Activated CD4-positive, alpha-beta T cell treated with anti-CD3 and anti-CD28 coated beads for 24 hours (primary cell): ENCODE measurements around the gene SGTA.
"Not testable (repeated sequence)": the region's sequence is repeated elsewhere in the genome, so short reads cannot be mapped to it uniquely, and the experiment has no call there.

Source experiments
- DNase-seq, 2 donors: peaks; one replicate each; pipeline ENCODE4 v3.0.0-alpha.2; 2020; ENCODE audit warnings: low read depth in 2 of 2

Gene SGTA

GRCh38 chr19:2782936-2783780, at the start of gene SGTA:
SGTA (minus strand) TSS chr19:2783273; CDS start chr19:2769068, 14,205 bp downstream.
- peak; percentile 91 to 94 for DNase-seq

- DNase-seq, result no peak
Observed at GRCh38 chr19:2827840-2828489, 44.9 kb upstream of the SGTA start.

DNA sequence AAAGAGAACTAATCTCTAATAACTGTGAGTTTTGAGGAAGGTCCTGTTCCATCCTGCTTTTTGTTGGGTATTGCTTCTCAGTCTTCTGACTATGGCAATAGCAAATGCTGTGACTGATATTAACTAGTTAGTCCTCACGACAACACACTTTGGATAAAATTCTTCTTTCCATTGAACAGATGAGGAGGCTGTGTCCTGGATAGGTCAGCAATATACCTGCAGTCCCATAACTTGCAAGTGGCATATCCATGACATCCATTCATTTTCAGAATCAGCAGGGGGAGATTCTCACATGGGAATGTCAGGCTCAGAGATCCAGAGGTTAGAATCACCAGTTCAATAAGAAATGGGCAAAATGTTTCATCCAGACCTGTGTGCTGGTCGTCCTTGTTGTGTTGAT, 43.9 kb upstream of the SGTA start:
- DNase-seq, result no peak

DNA sequence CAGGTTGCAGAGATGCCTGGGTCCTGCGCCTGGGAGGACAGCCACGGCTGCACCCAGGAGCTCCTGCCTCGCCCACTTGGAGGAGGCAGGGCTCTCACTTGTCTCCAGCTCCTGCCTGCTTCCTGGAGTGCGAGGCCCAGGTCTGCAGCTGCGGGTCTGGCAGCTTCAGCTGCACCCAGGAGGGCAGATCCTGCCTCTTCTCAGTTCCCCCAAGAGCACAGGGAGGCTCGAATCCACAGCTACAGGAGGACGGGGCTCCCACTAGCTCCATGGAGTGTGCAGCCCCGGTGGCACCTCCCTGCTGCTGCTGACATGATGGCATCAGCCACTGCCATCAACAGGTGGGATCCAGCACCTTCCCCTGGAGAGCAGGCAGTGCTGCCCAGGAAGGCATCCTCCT, 41.1 kb upstream of the SGTA start:
- no peak for DNase-seq

- no peak for DNase-seq
Observed at GRCh38 chr19:2823646-2824045, 40.6 kb upstream of the SGTA start.

DNA sequence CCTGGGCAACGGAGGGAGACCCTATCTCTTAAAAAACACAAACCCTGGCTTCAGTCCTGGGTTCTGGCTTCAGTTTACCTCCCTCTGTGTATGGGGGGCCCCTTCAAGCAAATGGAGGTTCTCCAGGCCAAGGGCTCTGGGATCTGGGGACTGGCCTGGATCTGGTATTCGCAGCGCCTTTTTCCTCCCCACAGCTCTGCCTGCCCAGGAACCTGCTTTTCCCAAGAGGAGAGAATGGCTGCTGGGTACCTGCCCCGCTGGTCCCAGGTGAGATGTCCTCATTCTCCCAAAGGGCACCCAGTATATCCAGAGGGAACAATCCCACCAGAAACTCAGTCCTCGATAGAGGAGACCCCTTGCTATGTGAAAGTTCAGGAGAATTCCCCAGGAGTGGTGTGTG, 39.8 kb upstream of the SGTA start:
- DNase-seq, result no peak

DNA sequence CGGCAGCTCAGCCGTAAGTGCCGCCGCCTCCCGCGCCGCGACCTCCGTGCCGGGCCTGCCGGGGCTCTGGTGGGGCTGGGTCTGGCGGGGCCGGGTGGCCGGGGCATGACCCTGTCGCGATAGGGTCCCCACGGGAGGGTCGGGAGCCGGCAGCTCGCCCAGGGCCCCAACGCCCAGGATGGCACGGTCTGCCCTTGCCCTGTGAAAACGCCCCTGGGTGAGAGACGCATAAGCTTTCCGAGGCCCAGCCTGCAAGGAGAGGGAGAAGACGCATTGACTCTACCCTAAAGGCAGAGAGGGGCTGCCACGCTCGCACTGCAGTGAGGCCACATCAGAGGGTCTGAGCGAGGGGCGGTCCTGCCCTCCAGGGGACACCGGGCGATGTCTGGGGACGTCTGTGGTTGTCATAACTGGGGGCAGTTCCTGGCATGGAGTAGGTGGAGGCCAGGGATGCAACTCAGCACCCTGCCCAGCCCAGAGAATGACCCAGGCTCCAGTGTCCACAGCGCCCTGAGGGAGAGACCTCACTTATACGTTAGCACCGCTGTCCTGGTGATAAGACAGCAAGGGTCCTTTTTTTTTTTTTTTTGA, 37.1 kb upstream of the SGTA start:
- no peak for DNase-seq

DNA sequence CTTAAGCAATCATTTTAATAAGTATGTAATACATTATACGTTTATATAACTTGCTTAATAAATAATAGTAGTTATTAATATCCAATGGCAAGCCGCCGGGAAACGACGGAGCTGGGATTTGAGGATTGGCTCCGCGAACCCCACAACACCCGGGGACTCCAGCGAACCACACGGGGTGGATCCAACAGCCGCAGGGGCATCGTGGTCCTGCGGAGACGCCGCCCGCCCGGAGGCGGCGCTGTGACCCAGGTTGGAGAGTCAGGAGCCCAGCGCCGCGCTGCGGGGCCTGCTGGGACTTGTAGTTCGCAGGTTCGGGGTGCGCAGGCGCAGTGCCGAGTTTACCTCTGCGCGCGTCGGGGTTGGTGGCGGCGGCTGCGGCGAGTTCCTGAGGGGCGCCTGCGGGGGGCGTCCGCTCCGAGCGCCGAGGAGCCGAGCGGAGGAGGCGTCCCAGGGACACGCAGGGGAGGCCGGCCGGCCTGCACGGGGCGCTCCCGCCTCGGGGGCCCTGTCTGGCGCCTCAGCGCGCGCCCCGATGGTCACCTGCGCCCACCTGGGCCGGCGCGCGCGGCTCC, 36.6 kb upstream of the SGTA start, which contains the start of gene ZNF554:
Gene ZNF554 (plus strand): TSS at position 329 of the 572 bp plus-strand sequence. CDS start 204 bp downstream, at position 533.
- peak; percentile 99 for DNase-seq

DNA sequence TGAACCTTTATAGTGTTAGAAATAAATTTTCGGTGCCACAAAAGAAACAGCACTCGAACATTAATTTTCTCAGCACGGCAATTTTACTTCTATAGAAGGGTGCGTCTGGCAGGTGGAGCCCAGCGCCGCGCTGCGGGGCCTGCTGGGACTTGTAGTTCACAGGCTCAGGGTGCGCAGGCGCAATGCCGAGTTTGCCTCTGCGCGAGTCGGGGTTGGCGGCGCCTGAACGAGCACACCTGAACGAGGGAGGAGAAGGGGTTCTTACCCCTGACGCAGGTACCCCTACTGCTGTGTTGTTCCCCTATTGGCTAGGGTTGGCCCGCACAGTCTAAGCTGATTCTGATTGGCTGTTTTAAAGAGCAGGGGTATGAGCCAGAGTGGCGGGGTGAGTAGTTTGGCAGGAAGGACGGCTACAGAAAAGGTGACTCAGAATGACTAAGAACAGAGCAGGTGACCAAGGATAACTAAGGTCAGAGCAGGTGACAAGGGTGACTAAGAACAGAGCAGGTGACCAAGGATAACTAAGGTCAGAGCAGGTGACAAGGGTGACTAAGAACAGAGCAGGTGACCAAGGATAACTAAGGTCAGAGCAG, 34.3 kb upstream of the SGTA start:
- DNase-seq, result not testable (repeated sequence)

DNA sequence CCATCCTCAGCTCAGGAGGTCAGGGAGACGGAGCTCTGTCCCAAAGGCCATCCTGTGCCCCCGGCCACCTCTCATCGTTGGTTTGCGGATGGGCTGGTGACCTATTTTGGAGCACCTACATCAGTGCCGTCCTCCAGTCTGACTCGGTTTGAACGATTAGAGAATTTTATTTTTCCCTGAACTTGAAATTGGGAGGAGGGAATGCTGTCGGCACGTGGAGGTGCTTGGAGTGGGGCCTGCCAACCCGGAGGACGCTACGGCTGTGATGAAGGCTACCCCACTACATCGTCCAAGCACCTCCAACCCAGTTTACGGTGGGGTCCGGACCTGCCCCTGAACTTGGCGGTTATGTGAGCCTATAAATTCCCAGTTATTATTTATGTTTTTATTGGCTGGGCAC, 33.6 kb upstream of the SGTA start:
- DNase-seq, result no peak

DNA sequence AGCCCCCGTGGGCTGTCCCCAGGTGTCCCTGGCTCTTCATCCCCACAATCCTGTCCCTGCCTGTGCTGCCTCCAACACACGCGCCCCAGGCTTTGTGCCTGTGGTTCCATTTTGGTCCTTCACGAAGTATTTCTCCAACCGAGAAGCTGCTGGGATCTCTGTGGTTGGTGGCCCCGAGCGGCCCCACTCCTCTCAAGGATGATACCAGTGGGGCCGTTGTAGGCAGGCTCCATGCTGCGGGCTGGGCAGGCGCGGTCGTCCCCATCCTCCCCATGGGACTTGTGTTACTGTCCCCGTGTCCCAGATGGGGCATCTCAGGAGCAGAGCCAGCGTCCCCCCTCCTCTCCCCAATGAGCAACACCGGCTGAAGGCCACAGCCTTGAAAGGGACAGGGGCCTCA, 32.9 kb upstream of the SGTA start:
- DNase-seq, result no peak

- DNase-seq, result no peak
Observed at GRCh38 chr19:2815191-2815614, 32.1 kb upstream of the SGTA start.

DNA sequence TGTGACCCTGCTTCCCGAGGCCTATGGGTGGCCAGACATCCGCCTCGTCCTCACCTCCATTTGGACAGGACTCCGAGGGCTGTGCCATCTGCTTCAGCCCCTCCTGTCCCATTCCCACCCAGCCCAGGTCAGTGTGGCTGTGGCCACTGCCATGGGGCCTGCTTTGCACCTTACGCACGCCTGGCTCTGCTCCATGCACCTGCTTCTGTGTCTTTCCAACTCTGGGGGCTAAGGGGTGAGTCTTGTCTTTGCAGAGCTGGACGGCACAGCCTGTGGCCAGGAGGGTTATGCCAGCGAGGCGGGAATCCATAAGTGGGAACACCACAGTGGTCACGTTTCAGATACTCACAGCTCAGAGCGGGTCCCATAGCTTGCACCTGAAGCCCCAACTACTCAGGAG, 31.4 kb upstream of the SGTA start:
- DNase-seq, result no peak

DNA sequence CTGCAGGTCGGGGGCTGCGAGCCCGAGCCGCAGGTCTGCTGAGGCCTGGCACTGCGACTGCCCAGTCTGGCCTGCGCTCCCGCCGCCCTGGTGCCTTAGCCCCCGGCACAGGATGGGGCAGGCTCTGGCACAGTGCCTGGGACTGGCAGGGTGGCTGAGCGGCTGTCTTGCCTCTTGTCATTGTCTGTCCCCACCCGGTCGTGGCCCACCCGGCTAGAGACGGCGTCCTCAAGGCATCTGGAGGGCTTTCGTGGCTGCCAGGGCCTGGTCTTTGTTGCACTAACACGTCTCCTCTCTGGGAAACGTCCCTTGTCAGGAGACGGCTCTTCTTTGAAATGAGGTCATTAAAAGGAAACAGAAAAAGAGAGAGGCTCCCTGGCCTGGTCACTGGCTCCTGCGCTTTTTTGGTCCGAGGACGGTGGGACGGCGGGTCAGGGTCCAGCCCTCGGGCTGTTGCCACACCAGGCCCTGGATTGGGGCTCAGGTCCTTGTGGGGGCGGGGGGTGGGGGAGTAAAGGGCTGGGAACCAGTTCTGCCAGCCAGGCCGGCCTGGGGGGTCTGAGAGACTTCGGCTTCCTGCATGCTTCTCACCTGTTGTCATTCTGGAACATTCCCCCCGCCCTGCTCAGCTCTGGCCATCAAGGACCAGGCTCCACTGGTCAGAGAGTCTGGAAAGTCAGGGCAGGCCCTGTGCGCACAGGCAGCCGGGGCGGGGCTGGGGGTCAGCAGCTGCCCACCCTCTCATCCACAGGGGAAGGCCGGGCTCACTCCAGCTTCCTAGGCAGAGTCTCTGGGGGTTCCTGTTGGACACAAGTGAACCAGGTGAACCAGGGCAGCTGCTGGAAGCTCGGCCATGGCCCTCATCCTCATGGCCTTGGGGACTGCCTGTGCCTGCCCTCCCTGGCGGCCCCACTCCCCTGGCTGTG, 30.4 kb upstream of the SGTA start:
- DNase-seq, result no peak

- no peak for DNase-seq
Observed at GRCh38 chr19:2812414-2813234, 29.6 kb upstream of the SGTA start.

DNA sequence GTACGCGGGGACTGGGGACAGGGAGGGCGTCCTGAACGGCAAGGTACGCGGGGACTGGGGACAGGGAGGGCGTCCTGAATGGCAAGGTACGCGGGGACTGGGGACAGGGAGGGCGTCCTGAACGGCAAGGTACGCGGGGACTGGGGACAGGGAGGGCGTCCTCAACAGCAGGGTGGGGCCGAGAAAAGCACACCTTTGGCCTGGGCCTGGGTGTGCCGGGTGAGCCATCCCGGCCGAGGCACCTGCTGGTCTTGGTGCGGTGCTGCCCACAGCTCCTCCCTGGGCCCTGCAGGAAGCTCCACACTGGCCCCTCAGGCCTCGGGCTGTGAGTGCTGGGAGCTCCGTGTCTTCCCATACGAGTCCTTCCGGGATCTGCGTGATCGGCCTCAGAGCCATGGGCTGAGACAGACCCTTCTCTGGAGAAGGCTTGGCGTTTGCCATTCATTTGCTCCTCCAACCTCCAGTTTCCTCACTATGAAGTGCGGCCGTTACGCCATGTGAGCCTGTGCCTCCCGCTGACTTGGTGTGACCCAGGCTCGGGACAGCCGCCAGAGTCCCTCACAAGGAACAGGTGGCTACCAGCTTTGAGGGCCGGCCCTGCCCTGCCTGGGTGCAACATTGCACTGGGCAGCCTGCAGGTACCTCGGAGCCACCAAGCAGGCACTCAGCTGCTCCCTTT, 28.8 kb upstream of the SGTA start:
- no peak for DNase-seq

DNA sequence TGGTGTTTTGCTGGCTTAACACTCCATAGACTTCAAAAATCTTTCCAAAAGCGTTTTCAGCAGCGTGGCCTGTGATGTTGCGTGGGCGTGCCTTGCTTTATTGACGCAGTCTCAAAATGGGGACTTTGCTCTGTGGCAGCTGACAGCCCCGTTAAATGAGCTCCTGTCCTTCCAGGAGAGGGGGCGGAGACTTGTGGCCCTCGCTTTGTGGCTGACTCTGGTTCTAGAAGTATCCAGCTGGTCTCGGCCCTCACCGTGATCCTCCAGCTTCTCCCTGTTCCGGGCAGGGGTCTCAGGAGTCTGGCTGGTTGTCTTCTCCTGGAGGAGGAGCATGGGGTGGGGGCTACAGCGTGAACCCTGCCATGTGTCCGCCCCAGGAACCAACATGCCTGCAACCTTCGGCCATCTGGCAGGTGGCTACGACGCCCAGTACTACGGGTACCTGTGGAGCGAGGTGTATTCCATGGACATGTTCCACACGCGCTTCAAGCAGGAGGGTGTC, 28.2 kb upstream of the SGTA start:
- no peak for DNase-seq

- no peak for DNase-seq
Observed at GRCh38 chr19:2810141-2811091, 27.3 kb upstream of the SGTA start.
